Measurements from ENCODE around the gene FAM114A2.
"Not testable (repeated sequence)": the region's sequence is repeated elsewhere in the genome, so short reads cannot be mapped to it uniquely, and the experiment has no call there.

Gene FAM114A2

GRCh38 chr5:154049636-154050035 is 10.9 kb upstream of the FAM114A2 start:
- no peak for DNase-seq (ENCODE audit: low read depth in 2 of 2)

GRCh38 chr5:154047324-154047723 is 8.6 kb upstream of the FAM114A2 start:
- DNase-seq (ENCODE audit: low read depth in 2 of 2), result no peak

DNA sequence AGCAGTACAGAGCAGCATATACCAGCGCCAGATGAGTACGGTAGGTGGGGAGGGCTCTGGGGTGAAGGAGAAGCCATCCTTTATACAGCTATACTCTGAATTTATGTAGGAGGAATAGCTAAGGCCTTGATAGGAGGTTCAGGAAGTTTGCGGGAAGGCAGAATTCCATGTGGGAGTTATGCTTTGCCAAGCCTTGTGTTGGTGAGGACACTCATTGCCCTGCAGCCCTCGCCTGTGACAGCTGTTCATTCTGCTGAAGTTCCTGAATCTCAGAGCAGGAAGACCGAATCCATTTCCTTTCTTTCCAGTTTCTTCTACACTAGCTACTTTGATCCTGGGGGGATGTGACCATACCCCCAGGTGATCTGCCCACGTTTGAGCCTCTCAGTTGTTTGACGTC is 7.8 kb upstream of the FAM114A2 start:
- DNase-seq (ENCODE audit: low read depth in 2 of 2), result no peak

DNA sequence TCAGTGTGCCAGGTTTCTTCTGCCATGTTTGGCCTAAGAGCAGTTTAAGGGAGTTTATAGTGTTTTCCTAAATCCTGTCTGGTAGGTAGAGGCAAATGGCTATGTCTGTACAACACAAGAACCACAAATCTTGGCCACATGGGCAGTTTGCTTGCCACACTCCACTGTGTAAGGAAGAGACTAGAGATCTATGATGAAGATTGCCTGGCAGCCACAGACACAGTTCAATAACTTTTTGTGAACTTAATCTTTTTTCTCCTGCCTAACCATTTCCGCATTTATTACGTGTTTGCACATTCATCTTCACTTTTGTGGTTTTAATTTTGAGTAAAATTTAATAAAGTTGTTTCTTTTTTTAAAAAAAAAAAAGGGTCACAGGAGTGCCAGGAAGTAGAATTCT is 5.9 kb upstream of the FAM114A2 start:
- DNase-seq (ENCODE audit: low read depth in 2 of 2), result no peak

GRCh38 chr5:154044099-154044498 is 5.4 kb upstream of the FAM114A2 start:
- DNase-seq (ENCODE audit: low read depth in 2 of 2), result no peak

DNA sequence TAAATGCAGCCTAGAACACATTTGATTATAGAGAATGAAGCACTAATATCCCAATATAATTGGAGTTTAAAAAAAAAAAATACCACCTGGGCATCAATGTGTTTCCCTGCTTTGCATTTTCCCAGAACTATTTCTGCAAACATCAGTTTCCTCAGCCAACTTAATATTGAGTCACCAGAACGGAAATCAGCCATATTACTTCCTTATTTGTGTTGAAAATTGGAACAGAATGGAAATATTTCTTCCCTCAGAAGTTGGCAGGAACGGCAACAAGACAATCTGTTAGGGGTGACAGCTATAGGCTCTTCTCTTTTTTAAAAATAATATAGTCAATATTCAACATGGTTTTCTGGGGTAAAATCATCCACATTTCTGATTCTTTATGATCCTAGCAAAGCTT is 4.1 kb upstream of the FAM114A2 start:
- DNase-seq (ENCODE audit: low read depth in 2 of 2), result no peak

GRCh38 chr5:154039458-154039829 is 734 bp upstream of the FAM114A2 start:
- DNase-seq (ENCODE audit: low read depth in 2 of 2), result no peak

DNA sequence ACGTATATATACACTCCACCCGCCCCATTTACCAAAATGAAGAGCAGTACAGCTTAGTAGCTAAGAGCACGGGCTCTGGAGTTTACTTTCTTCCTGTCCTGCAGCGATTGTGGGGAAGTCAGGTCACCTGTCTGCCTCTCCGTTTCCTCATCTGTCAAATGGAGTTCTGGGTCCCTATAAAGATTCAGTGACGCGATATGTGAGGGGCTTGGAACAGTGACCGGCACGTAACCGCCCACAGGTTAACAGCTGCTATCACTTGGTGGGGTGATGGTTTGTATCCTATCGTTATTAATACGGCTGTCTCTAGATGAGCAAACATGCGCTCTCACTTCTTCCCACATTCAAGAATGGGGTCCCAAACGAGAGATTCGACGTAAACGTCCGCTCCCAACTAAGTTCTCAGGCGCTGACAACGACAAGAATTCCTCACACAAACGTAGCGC is 426 bp downstream of the FAM114A2 start:
- DNase-seq (ENCODE audit: low read depth in 2 of 2), result peak in 1 of 2 donors; percentile 13

- no peak for DNase-seq (ENCODE audit: low read depth in 2 of 2)
These were observed 3.8 kb downstream of the FAM114A2 start for GRCh38 chr5:154034944-154035343.

DNA sequence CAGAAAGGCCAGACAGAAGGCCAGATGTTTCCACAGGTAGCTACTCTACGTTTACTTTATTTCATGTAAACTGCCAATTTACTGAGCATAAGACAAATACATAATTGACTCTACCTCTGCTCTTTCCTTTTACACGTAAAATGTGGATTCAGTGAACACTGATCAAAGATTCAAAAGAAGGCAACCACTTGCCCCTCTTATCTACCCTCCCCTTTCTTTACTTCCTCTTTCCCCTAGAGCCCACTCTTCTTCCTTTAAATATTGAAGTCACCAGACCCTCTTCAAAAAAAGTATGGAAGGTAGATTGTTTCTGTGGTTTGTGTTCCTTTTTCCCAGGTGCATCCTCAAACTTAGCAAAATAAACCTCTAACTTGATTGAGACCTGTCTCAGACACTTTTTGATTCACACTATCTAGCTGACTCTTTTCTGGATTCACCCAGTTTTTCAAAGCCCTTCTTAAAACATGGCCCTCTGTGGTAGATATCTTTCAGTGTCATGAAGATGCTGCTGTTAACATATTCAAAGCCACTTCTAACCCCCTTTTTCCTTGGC is 6.7 kb downstream of the FAM114A2 start:
- no peak for DNase-seq (ENCODE audit: low read depth in 2 of 2)

GRCh38 chr5:154025951-154026350 is 12.8 kb downstream of the FAM114A2 start:
- no peak for DNase-seq (ENCODE audit: low read depth in 2 of 2)

GRCh38 chr5:154018919-154019318 is 19.8 kb downstream of the FAM114A2 start:
- DNase-seq (ENCODE audit: low read depth in 2 of 2), result not testable (repeated sequence)

DNA sequence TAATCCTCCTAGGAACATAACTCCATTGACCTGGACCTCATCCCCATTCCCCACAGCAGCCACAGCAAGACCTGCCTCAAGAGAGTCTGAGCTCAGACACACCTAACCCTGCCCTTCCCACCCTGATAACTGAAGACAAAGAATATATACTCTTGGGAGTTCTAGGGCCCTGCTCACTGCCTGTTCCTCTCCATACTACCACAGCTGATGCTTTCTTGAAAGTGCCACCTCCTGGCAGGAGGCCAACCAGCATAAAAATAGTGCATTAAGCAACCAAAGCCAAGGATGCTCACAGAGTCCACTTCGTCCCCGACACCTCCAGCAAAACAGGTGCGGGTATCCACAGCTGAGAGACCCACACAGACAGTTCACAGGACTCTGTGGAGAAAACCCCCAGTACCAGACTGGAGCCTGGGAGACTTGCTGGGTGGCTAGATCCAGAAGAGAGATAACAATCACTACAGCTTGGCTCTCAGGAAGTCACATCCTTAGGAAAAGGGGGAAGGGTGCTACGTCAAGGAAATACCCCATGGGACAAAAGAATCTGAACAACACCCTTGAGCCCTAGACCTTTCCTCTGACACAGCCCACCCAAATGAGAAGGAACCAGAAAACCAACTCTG is 23.5 kb downstream of the FAM114A2 start:
- DNase-seq (ENCODE audit: low read depth in 2 of 2), result no peak

DNA sequence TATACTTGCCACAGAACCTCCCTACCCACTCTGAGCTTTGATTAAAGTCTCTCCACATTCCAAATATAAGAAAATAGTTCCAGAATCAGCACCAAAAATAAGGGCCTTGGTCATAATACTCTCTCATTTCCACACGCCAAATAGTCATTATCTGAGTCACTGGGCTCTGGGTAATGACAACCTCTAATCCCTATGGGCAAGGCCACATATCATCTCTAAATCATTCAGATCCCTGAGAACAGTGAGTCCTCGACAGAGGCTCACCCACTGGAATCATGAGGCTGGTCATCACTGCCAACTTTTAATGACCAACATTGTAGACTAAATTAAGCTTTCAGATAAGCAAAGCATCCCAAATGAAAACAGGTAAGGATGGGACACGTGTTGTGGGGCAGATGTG is 28.1 kb downstream of the FAM114A2 start:
- no peak for DNase-seq (ENCODE audit: low read depth in 2 of 2)

DNA sequence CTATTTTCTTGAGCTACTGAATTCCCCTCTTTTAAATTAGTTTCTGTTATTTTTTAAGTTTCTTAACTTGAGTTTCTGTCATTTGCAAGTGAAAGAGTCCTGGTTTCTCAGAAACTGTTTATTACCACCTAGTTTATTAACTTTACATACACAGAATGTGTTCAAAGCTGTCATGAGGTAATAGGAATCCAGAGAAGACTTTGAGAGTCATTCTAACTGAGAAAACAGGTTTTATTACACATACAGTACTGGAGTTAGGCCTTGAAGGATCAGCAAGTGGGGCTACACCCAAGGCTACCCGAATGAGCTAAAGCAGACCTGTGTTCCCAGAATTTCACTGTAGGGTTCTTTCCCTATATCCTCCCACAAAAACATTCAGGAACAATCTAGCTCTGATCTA is 33.1 kb downstream of the FAM114A2 start:
- DNase-seq (ENCODE audit: low read depth in 2 of 2), result no peak

DNA sequence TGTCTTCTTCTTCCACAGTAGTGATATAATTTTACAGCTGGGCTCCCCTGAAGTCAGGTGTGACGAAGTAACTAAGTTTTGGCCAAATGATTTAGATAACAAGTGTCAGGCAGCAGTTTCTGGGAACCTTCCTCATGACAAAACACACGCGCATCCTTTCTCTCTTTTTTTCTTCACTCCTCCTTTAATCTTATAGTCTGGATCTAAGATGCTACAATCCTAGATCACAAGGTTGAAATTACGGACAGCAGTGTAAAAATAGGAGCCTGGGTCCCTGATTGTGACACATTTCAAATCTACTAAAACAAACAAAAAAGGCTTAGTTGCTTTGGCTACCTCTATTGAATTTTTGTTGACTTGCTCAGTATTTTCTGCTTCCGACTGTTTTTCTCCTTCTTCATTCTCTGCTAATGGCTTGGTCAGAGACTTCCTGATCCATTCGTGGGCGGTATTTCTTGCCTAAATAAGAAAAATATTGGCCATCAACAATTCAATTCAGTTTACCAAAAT is 36.1 kb downstream of the FAM114A2 start:
- no peak for DNase-seq (ENCODE audit: low read depth in 2 of 2)

DNA sequence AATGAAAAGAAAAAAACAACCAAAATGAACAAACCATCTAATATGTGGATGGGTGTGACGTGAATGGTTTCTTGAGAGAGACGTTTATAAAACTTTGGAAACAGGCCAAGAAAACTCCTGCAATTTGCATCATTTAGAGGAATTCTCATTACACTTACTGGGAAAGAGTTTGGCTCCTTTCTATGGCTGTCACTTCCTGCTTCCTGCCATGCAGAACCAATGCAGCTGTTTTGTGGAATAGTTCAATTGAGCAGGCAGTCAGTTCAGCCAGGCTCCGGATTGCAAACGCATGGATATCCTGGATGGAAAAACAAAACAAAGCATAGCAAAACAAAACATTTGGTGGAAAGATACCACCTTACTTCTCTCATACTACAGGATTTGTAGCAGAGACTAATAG is 36.6 kb downstream of the FAM114A2 start:
- DNase-seq (ENCODE audit: low read depth in 2 of 2), result no peak

DNA sequence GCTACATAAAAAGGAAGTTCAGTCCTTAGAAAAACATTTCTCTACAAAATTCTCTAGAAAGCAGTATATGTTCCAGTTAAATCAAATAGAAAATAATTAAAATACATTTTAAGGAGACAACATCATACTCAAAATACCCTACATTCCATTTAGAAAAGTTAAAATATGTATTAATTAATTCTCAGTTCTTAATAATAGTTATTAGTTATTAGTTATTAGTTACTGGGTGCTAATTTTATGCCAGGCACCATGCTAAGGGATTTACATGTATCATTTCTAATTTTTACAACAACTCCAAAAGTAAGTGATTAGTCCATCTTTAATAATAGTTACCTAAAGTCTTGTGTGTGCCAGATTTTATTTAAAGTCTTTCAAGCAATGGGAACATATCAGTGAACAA is 38.0 kb downstream of the FAM114A2 start:
- no peak for DNase-seq (ENCODE audit: low read depth in 2 of 2)

- DNase-seq (ENCODE audit: low read depth in 2 of 2), result no peak
These were observed 38.7 kb downstream of the FAM114A2 start for GRCh38 chr5:153999995-154000394.

DNA sequence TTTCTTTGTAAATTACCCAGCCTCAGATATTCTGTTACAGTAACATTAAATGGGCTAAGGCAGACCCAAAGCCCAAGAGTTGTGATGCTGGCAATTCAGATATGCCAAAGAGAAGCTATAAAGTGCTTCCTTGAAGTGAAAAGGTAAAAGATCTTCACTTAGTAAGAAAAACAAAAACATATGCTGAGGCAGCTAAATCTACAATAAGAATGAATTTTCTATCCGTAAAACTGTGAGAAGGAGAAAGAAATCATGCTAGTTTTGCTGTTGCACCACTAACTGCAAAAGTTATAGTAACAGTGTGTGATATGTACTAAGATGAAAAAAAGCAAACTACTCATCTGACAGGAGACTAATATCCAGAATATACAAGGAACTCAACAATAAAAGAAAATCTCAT is 39.9 kb downstream of the FAM114A2 start:
- DNase-seq (ENCODE audit: low read depth in 2 of 2), result no peak

GRCh38 chr5:153998010-153998409 is 40.7 kb downstream of the FAM114A2 start:
- DNase-seq (ENCODE audit: low read depth in 2 of 2), result no peak

DNA sequence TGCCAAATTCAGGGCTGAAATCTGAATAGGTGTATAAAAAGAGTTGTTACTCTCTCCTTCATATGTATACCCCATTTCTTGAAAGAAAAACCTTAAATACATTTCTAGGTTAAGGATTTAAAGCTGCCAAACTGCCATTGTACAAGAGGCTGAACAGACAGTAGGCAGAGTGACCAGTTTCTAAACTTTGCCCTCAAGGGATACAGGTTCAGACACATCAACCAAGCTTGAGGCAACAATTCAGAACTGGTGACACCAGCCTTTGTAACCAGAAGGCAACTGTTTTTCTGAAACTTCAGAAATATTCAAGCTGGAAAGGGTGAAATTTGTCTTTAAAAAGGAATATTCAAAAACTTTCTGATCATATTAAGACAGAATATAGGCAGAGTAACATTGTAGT is 47.5 kb downstream of the FAM114A2 start:
- no peak for DNase-seq (ENCODE audit: low read depth in 2 of 2)

DNA sequence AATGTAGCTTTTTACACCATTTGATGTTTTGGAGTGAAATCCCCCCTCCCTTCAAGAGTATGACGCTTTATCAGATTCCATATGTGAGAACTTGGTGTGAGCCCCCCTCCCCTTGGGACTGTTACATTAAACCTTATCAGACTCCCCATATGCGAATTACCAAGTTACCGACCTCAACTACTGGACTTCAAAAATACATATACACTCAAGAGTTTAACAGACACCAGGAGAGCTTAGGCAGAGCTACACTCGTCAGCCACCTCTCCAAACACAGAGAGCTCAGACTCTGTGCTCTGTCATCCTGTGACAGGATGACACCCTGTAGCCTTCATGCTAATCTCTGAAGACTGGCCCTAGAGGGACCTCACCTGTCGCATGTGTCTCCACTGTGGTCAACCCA is 50.2 kb downstream of the FAM114A2 start:
- DNase-seq (ENCODE audit: low read depth in 2 of 2), result no peak

DNA sequence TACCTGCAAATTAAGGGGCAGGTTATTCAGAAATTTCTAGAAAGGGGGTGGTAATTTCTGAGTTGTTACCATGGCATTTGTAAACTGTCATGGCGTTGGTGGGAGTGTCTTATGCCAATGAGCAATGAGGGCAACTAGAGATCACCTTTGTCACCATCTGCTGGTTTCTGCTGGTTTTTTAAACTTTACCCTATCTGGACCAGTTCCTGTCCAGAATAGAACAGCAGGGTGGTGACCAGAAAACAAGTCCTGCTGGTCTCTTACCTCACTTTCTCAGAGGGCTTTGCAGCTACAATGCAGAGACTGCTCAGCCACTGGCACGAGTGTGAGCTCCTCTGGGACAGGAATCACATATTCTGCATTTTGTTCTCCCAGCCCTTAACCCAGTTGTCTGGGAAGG is 51.4 kb downstream of the FAM114A2 start:
- DNase-seq (ENCODE audit: low read depth in 2 of 2), result no peak
